GM18907 (cell line): Measurements from ENCODE around the gene FOLR1.

ENCODE experiments used
- ATAC-seq: cut with Tn5 transposase; IDR thresholded peaks from one replicate; pipeline ENCODE4 v1.9.1; 2021; ENCODE audit warnings: mild to moderate bottlenecking, moderate library complexity; ENCODE audit not compliant: unreplicated experiment

The FOLR1 gene

DNA sequence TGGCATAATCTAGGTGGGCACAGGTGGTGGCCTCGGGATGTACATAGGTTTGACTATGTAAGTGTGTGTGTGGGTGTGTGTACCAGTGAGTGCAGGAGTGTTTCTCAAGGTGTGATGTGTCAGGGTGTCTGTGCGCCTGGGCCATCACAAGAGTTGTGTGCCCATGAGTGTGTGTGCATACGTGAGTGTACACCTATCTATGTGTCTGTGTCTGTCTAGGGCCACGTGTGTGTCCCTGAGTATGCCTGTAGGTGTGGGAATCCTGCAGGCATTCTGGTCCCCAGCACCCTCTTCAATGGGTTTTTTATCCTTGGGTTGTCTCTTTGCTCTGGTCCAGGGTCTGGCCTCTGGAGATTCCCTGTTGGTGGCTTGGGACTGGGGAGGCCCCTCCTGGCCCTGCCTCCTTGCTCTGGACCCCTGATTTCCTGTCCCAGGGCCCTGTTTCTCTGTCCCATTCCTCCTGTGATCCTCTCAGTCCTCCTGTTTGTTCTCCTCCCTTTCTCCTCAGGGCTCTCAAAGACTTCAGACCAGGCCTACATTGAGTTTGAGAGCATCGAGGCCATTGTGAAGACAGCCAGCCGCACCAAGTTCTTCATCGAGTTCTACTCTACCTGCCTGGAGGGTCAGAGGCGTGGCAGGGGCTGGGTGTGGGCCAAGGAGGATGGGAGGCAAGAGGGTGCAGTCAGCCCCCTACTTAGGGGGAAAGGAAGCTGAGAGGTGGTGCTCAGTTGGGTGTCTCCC lies 42.0 kb downstream of the FOLR1 start:
- ATAC-seq, result no peak

DNA sequence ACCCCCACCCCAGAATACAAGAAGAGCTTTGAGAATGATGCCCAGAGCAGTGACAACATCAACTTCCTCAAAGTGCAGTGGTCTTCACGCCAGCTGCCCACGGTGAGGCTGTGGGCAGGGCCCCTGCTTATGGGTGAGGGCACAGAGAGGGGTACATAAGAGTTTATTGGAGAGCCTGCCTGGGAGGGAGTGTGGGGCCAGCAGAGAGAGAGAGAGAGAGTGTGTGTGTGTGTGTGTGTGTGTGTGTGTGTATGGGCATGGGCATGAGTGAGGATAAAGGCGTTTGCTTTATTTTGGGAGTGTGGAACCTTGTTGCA lies 42.5 kb downstream of the FOLR1 start:
- ATAC-seq, result no peak

DNA sequence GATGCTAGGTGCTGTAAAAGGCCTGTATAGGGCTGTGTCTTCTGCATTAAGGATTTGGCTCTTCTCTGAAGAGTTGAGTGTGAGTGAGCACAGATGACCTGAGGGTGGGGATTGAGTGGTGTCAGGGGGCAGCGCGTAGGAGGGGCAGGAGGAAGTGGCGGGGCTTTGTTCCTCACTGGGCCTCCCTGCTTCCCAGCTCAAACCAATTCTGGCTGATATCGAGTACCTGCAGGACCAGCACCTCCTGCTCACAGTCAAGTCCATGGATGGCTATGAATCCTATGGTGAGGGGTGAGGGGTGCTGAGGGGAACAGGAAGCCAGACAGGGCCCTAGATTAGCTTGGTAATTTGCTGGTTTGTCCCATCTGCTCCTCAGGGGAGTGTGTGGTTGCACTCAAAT lies 43.0 kb downstream of the FOLR1 start:
- no peak for ATAC-seq

DNA sequence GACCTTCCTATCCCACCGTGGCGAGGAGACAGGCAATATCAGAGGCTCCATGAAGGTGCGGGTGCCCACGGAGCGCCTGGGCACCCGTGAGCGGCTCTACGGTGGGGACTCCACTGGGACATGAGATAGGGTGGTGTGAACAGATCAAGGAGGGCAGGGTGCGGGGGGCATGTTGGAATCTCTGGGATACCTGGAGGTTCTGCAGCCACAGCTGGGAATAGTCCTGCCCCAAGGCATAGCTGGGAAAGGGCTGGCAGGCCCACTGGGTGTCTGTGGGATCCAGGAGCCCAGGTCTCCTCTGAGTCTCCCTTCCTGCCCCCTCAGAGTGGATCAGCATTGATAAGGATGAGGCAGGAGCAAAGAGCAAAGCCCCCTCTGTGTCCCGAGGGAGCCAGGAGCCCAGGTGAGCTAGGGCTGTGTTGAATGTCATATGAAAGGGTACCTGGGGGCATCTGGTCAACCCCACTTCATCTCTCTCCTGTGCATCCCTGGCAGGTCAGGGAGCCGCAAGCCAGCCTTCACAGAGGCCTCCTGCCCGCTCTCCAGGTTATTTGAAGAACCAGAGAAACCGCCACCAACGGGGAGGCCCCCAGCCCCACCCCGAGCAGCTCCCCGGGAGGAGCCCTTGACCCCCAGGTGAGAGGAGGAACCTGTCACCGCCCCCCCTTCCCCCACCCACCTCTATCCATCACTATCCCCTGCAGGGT lies 43.6 kb downstream of the FOLR1 start:
- ATAC-seq, result no peak

DNA sequence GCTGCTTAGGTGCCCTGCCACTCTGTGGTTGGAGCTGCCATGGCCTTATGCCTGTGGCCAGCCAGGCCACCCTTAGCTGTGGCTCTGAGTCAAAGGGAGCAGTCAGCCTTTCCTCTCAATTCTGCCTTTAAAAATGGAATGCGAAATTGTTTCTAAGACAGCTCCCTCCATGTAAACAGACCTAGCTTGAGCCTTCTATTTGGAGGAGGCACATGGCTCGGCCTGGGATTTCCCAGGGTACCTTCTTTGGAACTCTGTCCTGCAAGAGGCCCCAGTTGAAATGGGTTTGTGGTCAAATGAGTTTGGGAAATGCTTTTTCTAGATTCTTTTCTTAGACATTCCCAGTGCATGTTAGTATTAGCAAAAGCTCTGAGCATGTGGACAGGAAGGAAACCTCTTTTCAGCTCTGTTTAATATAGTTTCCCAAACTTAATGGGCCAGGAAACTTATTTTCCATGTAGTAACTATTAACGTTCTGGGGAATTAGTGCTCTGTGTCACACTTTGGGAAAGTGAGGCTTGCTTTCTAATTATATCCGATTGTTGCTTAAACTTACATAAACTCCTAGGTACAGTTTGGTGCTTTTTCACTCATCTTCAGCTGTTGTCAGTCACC lies 44.2 kb downstream of the FOLR1 start:
- ATAC-seq, result no peak

DNA sequence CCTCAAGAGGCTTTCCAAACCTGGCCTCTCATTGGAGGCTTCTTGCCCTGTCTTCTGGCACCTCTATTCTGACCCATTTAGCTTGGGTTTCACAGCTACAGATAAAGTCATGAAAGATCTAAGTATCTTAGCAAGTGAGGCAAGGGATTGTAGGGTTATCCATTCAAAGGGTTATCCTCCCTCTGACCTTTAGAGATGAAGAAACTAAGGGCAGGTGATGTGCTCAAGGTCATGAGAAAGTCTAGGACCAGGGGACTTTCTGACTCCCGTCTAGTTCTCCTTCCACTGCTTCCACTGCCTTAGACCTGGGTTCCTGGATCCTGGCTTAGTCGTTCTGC lies 44.8 kb downstream of the FOLR1 start:
- ATAC-seq, result no peak

DNA sequence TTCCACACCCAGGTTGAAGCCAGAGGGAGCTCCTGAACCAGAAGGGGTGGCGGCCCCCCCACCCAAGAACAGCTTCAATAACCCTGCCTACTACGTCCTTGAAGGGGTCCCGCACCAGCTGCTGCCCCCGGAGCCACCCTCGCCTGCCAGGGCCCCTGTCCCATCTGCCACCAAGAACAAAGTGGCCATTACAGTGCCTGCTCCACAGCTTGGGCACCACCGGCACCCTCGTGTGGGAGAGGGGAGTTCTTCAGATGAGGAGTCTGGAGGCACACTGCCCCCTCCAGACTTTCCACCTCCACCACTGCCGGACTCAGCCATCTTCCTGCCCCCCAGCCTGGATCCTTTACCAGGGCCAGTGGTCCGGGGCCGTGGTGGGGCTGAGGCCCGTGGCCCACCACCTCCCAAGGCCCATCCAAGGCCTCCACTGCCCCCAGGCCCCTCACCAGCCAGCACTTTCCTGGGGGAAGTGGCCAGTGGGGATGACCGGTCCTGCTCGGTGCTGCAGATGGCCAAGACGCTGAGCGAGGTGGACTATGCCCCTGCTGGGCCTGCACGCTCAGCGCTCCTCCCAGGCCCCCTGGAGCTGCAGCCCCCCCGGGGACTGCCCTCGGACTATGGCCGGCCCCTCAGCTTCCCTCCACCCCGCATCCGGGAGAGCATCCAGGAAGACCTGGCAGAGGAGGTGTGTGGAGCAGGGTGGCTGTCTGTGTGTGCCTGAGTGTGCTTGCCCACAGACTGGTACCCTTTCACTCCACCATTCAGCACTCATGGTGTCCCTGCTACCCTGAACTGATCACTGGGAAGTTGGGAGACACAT lies 45.4 kb downstream of the FOLR1 start:
- ATAC-seq, result no peak

DNA sequence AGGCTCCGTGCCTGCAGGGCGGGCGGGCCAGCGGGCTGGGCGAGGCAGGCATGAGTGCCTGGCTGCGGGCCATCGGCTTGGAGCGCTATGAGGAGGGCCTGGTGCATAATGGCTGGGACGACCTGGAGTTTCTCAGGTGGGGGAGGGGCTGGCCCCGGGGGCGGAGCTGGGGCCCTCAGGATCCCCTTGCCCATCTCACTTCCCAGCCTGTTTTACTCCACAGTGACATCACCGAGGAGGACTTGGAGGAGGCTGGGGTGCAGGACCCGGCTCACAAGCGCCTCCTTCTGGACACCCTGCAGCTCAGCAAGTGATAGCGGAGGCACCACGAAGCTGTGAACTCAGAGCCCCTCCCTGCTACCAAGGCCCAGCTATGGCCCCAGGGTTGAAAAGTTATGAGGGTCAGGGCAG lies 46.1 kb downstream of the FOLR1 start:
- no peak for ATAC-seq

DNA sequence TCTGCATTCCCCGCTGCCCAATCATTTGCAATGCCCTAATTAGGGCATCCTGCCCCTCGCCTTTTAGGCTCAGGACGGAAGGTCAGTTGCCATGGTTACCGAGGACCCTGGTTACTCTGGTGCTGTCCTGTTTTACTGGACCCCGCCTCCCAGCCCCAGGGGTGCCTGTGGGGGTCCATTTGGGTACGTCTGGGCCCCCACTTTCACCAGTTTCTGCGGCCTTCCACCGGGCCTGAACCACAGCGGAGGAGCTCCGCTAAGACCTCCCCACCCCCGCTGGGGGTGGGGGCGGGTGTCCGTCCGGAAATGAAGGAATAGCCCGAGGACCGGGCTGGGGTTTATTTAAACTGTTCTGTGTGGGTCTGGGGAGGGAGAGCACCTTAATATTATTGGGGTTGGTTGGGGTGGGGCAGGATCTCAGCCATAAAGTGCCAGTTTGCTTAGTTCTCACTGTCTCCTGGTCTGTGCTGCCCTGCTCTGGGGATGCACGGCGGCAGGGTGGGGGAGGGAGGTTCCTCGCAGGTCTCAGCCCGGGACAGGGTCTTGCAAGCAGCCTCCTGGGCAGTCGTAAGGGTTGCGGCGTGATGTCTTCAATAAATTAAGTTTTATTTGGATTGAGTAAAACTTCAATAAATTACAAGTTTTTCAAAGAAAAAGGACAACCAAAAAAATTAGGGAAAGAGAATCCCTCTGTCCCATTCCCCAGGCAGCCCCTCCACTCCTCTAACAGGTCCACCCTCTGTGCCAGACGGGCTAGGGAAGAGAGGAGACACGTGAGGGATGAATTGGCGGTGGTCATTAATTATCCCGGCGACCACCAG lies 46.8 kb downstream of the FOLR1 start:
- ATAC-seq, result no peak

DNA sequence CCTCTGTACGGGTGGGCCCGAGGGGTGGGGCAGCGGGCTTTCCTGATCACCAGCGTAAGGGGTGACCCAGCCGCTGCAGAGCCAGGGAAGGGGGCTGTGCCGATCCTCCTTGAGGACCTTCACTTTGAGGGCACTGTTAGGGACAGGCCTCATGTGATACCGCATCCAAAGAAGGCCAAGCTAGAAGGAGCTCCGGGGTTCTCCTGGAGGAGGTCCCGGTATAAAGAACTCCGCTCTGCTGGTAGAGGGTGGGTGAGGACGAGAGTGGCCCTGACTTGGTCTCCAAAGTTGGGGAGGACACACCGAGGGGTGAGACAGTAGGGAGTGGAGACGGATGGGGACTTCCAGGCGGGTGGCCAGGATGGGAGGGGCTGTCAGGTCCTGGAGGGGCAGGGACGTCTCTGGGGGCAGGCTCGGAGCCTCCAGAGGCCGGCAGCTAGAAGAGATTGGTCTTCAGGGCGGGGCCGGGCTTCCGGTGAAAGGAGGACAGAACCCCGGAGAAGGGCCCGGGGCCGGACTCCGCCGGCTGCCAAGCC lies 47.4 kb downstream of the FOLR1 start:
- no peak for ATAC-seq

DNA sequence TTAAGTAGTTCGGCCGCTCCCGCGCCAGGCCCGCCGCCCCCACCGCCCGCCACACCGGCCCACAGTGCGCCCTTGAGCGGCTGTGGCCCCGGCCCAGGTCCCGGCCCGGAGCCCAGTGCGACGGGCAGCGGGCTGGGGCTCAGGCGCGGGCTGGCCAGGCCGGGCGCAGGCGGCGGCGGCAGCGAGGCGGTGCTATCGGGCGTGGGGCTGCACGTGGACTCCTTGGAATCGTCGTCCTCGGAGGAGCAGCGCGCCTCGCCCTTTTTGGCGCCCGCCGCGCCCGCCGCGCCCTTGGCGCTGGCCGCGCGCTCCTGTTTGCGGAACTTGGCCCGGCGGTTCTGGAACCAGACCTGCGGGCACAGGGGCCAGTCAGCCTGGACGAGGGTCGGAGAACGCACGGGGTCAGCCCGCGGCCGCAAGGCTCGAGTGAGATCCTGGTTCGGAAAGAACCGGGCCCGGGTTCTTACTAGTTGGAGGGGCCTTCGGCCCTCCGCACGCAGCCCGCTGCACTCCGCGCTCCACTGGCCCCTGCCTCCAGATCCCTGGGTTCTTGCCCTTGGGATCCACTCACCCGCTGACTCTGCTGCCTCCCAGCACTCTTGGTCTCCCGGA lies 48.0 kb downstream of the FOLR1 start:
- no peak for ATAC-seq

DNA sequence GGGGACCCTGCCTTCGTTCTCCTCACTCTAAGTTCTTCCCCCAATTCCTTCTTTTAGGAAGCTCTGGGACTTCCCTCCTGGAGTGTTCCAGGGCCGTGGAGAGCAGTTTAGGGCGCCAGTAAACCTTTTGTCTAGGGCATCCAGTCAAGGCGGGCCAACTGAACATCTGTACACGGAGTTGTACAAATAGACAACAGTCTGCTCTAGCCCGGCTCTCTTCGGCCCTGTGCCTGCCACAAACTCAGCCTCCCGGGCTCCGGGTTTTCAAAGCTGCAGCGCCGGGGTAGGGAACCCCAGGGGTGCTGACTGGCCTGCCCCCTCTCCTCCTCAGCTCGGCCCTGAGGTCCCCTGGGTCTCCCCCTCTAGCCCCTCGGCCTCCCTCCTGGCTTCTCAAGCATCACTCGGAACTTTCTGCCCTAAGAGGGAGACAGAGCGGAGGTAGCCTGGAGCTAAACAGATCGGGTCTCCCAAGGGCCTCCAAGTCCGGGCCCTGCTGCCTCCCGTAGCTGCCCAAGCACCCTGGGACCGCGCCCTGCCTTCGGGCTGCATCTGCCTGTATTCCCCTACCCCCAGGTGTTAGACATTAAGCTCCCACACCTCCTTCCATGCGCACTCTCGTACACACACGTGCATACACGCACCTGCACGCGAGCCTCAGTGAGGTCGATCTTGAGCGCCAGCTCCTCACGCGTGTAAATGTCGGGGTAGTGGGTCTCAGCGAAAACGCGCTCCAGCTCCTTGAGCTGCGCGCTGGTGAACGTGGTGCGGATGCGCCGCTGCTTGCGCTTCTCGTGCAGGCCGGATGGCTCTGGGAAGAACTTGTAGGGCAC lies 48.7 kb downstream of the FOLR1 start:
- no peak for ATAC-seq

DNA sequence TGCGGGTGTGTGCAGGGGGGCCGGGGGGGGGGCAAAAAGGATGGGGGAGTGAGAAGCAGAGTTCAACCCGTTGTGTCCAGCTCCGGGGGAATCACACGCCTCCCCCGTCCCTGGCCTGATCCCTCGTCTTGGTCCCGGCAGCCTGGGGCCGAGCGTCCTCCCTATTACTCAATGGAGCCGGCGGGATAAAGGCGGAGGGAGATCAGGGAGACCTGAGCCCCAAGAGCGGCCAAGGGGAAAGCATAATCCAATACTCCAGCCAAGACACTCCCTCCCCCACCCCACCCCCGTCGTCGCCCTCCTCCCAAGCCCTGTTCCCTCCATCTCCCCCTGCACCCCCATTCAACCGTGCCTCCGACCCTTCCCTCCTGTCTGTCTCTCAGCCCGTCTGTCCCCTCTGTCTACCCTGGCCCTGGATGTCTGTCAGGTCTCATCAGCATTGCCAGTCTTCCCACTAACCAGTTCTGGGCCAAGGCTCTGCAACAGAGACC lies 49.4 kb downstream of the FOLR1 start:
- no peak for ATAC-seq

DNA sequence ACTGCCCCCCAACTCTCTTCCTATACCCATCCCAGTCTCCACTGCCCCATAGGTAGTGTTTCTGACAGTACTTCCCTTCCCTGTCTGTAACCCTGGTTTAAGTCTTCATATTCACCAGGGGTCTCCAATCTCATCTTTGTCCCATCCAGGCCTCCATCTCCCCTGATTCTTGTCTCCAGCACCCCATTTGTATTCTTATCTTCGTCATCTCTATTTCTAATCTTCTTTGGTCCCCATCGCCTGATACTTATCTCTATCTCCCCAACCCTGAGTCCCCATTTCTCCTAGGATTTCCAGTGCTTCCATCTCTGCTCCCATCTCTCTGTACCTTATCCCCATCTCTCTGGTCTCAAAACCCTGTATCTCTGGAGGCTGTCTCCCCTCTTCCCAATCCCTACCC lies 50.2 kb downstream of the FOLR1 start:
- ATAC-seq, result no peak

DNA sequence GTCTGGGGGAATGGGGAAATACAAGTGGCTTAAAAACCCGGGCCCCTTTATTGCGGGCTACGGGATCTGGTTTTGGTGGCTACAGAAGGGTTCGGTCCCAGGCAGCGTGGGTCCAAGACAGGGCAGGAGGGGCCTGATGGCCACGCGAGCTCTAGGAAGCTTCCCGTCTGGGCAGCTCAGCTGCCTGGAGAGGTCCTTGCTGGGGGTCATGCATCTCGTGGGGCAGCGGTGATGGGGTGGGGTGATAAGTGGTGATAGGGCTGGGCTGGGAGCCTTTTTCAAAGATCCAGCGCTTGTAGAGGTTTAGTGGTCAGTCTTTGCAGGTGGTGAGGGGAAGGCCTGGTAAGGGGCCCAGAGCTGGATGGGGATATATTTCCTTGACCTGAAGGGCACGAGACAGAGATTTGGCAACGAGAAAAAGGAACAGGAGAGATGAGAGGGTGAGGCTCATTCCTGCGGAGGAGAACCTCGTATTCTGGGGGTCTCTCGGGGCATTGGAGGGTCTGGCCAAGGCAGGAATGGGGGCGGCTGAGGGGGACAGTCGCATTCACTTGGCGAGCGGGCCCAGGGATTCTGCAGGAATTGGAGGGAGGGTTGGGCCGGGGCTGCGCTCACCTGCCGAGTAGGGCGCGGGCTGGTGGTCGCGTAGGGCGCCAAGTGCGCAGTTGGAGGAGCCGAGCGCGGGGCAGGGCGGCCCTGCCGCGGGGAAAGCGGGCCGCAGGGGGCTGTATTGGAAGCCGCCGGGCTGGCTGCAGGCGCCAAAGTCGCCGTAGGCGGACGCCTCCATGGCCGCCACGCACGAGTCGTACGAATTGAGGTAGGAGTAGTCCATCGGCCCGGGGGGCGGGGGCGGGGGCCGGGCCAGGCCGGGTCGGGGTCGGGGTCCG lies 51.5 kb downstream of the FOLR1 start:
- no peak for ATAC-seq

DNA sequence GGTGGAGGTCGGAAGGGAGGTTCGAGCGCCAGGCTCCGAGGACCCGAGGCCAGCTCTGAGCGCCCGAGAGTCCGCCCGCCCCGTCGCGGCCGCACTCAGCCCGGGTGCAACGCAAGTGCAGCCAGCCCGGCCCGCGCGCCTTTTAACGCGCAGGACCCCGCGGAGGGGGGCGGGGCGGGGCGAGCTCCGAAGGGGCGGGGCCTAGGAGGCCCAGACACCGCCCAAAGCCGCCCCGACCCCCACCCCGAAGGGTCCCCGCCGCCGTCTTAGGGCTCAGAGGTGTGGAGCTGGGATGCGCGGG lies 52.1 kb downstream of the FOLR1 start, which contains the start of gene PHOX2A:
Gene PHOX2A (minus strand): TSS at position 117 of the 301 bp plus-strand sequence. CDS start 172 bp downstream, outside the sequence.
- ATAC-seq, result no peak

DNA sequence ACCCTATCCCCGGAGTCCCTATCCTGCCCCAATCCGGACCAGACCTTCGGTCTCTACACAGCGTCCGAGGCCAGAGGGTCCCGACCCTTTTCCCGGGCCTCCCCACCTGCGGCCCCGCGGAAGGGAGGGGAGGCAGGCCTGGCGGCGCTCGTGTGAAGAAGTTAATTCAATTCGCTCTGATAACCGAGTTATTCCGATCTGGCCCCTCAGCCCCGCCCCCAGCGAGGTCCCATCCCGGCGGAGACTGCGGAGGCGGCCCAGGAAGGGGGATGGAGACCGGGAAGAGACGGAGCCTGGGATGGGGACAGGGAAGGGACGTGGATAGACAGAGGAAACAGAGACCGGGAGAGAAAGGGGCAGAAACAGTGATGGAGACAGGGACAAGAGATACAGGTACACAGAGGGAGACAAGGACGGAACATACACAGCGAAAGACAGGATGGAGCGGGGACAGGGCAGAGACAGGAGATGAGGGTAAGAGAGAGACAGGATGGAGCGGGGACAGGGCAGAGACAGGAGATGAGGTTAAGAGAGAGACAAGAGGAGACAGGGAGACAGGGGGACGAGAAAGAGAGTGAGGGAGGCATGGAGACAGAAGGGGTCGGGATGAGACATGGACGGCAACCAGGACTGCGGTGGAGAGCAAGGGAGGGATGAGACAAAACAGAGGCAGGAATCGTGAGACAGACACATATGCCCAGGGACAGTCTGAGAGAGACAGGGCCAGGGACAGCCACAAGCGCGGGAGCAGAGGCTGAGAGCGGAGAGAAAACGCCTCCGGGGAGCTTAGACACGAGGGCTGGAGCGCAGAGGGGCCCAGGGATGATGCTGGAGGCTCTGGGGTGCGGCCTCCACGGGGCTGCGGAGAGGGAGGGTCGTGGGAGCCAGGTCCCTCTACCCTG lies 52.7 kb downstream of the FOLR1 start:
- ATAC-seq, result no peak
